Stimulated activated CD8-positive, alpha-beta memory T cell treated with anti-CD3 and anti-CD28 coated beads, Interleukin-4, amount 100 ng/mL, for 1 hour (primary cell): Measurements from ENCODE around the gene BRMS1L.

Source experiments
- DNase-seq, 2 donors: peaks; one replicate each; pipeline ENCODE4 v3.0.0-alpha.2; 2020; ENCODE audit warnings: low read depth in 2 of 2, low spot score in 1 of 2

The BRMS1L gene

GRCh38 chr14:35865611-35866324 is 39.6 kb downstream of the BRMS1L start:
- no peak for DNase-seq

- no peak for DNase-seq
Observed at GRCh38 chr14:35866595-35867279, 40.6 kb downstream of the BRMS1L start.

GRCh38 chr14:35867280-35867629 is 41.1 kb downstream of the BRMS1L start:
- DNase-seq = no peak

GRCh38 chr14:35875296-35875695 is 49.2 kb downstream of the BRMS1L start:
- DNase-seq = no peak

GRCh38 chr14:35877276-35877675 is 51.1 kb downstream of the BRMS1L start:
- DNase-seq = no peak

GRCh38 chr14:35878272-35879150 is 52.4 kb downstream of the BRMS1L start:
- DNase-seq = no peak

GRCh38 chr14:35879151-35879648 is 53.1 kb downstream of the BRMS1L start:
- no peak for DNase-seq

GRCh38 chr14:35879654-35880249 is 53.6 kb downstream of the BRMS1L start:
- DNase-seq = no peak

GRCh38 chr14:35881280-35881679 is 55.1 kb downstream of the BRMS1L start:
- no peak for DNase-seq

GRCh38 chr14:35883677-35884293 is 57.6 kb downstream of the BRMS1L start:
- no peak for DNase-seq

- no peak for DNase-seq
Observed at GRCh38 chr14:35890308-35890707, 64.2 kb downstream of the BRMS1L start.

GRCh38 chr14:35895256-35895655 is 69.1 kb downstream of the BRMS1L start:
- no peak for DNase-seq

GRCh38 chr14:35897616-35898111 is 71.5 kb downstream of the BRMS1L start:
- DNase-seq = no peak

GRCh38 chr14:35898217-35898775 is 72.2 kb downstream of the BRMS1L start:
- no peak for DNase-seq

- no peak for DNase-seq
Observed at GRCh38 chr14:35900741-35901140, 74.6 kb downstream of the BRMS1L start.

- DNase-seq = no peak
Observed at GRCh38 chr14:35909665-35910064, 83.5 kb downstream of the BRMS1L start.

GRCh38 chr14:35910191-35910590 is 84.1 kb downstream of the BRMS1L start:
- no peak for DNase-seq

GRCh38 chr14:35911097-35911496 is 85.0 kb downstream of the BRMS1L start:
- DNase-seq = no peak

GRCh38 chr14:35915185-35915584 is 89.0 kb downstream of the BRMS1L start:
- no peak for DNase-seq

- no peak for DNase-seq
Observed at GRCh38 chr14:35915775-35916174, 89.6 kb downstream of the BRMS1L start.
